Cerebellar cortex (tissue), 1 donor: ENCODE results near the gene DENND4A.

Experiments
- DNase-seq: peaks from one replicate; pipeline ENCODE4 v3.0.0-alpha.2; 2015; ENCODE audit warnings: low spot score

Gene DENND4A

DNA sequence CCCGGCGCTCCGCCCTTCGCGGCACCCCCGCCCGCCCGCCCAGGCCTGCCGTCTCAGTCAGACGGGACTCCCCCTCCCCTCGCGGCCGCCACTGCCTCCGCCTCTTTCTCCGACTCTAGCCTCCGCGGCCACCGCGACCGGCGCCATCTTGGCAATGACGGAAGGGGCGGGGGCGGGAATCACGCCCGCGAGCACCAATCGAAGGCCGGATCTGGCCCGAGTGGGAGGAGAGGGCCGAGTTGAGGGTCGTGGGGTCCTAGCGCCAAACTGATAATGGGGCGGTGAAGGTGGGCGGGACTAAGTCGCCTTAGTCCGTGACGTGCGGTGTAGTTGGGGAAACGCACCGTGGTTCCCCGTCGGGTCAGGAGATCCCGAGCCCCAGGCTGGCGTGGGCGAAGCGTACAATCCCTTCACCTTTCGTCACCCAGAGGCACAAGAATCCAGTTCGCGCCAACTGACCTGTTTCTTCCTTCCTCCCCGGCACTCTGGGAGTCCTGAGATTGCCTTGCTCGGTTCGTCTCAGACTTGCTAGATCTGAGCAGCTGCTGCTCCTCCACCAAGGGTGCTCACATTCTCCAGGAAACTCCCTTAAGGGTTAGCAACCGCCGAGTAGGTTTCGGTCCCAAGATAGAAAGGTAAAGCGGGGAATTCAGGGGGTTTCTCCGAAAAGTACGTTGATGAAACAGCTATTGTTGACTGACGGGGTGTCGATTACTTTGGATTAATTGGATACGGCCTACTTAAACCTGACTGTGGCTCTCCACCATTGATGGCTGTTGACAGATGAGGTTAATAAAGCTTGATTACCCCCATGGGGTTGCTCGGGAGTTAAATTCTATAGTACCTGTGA lies at the start of gene DENND4A:
TSS of gene DENND4A (minus strand) at position 156 of the 850 bp plus-strand sequence. CDS start 35,843 bp downstream, outside the sequence.
- peak; percentile 99 for DNase-seq

DNA sequence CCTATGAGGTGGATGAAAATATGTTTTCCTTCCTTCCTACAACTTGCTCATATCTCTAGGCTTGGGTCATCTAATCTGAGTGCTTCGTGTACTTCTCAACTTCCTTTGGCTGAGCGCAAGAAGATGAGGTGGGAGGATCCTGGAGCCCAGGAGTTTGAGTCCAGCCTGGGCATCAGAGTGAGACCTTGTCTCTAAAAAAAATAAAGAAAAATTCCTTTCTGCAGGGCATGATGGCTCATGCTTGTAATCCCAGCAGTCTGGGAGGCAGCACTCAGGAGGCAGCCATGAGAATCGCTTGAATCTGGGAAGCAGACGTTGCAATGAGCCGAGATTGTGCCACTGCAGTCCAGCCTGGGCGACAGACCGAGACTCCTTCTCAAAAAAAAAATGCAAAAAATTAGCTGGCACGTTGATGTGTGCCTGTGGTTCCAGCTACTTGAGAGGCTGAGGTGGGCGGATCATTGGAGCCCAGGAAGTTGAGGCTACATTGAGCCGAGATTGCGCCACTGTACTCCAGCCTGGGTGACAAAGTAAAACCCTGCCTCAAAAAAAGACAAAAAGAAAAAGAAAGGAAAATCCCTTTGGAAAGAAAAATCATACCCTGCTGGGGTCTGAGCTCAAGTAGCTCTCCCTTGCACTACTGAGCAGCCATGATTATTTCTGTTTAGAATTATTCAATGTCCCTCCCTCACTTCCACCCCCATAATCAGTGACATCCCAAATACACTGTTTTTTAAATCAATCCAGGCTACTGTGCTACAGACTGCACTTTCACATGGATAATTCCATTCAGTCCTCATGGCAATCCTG lies 49.2 kb upstream of the DENND4A start:
- no peak for DNase-seq

DNA sequence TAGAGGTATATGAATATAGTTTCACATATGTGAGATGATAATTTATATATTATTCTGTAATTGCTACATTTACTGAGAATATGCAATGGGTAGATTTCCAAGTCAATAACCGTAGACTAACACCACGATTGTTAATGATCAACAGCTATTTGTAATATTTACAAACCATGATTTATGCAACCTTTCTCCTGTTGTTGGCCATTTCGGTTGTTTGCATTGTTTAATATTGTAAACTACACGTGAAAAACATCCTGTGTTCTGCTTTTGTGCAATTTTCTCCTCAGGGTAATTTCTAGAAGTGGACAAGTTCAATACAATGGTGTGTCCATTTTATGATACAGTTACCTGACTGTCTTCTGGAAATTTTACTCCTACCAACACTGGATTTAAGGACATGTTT lies 47.9 kb upstream of the DENND4A start:
- DNase-seq: no peak

DNA sequence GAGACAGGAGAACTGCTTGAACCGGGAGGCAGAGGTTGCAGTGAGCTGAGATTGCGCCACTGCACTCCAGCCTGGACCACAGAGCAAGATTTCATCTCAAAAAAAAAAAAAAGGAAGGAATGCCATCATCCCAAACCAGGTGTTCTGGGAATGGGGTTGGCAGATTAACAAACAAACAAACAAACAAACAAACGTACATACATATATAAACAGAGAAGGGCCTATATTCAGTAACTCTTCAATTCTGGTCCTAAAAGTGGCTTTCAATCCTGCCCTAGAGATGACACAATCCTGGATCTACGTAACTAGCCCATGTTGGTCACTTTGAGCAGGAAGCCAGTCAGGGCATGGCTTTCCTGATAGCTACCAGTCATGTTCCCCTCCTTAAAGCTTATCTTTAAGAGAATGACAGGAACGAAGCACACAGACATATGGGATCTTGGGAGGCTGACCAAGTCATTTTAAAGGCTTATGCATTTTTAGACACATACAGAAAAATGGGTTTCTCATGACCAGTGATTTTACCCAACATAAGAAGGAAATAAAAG lies 47.3 kb upstream of the DENND4A start:
- DNase-seq: no peak

DNA sequence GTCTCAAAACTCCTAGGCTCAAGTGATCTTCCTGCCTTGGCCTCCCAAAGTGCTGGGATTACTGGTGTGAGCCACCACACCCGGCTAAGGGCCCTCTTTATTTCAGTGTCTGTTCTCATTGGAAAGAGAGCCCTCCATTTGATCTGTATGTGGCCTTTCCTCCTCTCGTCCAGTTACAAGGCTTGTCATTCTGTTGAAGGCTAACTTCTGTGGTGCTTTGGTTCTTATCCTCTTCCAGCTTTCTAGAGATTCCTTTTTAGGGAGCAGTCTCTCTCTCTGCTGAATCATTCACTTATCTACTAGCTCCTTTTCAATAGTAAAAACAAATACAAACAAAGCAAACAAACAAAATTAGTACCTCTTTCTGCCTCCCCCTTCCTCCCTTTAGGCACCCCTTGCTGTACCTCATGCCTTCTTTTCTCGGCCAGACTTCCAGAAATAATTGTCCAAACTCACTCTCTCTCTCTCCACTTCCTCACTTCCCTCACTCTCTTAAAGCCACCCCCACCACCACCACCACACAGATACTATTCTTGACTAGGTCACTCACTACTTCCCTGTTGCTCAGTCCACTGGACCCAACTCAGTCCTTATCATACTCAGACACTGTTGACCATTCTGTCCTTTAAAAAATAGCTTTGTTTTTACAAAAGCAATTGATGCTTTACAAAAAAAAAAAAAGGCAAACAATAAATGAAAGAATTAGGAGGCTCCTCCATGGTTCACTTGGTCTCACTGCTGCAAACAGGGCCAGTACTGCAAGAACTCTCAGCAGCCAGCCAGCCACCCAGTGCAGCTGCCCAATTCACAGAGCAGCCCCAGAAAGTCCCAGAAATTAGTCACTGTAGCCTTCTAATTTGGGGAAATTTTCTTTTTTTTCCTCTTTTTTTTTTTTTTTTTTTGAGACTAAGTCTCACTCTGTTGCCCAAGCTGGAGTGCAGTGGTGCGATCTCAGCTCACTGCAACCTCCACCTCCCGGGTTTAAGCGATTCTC lies 45.5 kb upstream of the DENND4A start:
- no peak for DNase-seq

DNA sequence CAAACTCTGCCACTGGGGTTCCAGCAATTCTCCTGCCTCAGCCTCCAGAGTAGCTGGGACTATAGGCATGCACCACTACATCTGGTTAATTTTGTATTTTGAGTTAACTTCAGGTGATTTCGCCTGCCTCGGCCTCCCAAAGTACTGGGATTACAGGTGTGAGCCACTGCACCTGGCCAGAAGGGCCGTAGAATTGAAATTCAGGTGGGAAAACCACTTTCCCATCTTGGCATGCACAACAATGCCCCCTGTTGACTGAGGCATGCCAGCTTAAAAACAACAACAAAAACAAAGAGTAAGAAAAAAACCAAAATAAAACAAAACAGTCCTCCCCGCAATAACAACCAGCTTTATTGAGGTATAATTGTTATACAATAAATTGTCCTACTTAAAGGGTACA lies 44.6 kb upstream of the DENND4A start:
- no peak for DNase-seq

DNA sequence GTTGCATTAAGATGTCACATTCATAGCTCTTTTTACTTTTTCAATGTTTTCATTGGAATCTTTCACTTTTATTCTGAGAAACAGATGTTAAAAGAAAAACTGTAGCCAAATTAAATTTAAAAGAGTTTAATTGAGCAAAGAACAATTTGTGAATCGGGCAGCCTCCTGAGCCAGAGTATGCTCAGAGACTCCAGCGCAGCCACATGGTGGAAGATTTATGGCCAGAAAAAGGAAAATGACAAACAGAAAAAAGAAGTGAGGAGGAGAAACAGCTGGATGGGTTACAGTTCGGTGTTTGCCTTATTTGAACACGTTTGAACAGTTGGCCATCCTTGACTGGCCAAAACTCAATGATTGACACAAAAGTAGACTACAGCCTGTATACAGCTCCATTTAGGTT lies 43.4 kb upstream of the DENND4A start:
- no peak for DNase-seq

DNA sequence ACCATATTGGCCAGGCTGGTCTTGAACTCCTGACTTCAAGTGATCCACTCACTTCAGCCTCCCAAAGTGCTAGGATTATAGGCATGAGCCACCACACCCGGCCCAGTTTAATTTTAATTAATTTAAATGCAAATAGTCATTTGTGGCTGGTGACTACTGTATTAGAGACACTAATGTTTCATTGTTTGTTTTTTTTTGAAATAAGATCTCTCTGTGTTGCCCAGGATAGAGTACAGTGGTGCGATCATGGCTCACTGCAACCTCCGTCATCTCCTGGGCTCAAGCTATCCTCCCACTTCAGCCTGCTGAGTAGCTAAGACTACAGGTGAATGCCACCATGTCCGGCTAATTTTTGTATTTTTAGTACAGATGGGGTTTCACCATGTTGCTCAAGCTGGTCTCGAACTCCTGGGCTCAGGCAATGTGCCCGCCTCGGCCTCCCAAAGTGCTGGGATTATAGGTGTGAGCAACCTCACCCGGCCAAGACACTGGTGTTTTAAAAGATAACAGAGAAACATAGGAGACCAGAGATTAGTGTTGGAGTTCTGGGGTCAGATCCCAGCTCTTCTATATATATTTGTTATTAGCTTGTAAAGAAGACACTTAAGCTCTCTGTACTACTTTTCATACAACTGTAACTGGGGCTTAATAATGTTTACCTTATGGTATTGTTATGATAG lies 42.6 kb upstream of the DENND4A start:
- no peak for DNase-seq

DNA sequence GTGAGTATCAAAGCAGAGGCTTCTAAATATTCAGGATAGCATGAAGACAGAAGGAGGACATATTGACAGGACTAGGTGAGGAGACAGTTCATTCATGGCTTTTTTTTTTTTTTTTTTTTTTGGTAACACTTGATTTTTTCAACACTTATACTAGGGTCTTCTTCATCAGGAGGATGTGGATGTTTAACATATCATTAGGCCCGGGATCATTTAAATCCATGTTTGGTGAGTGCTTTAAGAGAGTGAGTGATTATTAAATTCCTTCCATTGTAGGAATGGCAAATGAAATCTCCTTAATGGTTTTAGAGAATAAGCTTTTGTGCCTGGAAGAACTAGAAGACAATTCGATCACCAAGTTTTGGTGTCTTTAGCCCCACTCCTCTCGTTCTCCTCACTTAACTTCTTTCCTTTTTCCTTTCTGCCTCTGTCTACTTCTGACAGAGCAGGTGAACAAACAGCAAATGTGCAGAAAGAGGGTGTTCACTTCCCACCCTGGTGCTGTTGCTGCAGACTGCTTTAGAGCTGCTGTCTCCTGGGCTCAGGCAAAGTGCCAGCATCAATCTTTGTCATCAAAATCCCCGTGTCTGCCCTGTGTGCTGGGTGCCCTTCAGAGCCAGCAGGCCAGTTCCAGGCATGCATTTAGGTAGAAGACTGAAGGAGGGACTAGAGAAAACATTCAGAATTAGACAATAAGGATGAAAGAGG lies 41.6 kb upstream of the DENND4A start:
- peak; percentile 37 for DNase-seq

DNA sequence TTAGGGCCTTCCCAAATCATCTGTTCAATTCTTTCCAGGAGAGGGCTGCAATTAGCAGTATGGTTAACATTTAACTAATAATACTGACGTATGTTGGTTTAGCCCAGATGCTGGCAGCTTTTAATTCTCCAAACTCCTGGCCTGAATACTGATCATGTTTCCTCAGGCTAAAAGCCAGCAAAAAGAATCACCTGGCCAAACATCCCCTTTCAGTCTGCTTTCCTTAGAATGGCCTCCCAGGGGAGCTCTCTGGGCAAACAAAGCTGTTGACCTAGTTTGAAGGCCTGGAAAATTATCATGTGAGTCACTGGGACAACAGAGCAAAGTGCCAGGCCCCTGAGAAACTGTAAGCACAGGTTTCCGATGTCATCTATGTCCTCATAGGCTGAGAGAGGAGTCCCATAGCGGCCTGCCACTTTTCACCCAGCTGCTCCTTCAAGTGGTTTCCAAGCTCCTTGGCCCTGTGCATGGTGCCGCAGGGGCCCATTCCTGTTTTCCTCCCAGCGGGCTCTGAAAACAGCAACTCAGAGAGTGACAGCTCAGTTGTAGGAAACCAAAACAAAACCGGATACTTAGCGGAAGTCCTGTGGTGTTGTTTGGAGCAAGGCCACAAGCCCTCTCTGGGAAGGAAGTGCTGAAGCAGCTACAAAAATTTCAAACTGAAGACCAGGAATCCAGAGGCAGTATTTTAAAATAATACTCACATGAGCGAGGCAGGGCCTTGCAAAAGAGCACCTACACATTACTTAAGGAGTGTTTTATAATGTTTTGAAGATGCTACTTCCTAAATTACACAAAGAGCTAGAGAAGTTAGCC lies 40.7 kb upstream of the DENND4A start:
- peak; percentile 94 for DNase-seq

DNA sequence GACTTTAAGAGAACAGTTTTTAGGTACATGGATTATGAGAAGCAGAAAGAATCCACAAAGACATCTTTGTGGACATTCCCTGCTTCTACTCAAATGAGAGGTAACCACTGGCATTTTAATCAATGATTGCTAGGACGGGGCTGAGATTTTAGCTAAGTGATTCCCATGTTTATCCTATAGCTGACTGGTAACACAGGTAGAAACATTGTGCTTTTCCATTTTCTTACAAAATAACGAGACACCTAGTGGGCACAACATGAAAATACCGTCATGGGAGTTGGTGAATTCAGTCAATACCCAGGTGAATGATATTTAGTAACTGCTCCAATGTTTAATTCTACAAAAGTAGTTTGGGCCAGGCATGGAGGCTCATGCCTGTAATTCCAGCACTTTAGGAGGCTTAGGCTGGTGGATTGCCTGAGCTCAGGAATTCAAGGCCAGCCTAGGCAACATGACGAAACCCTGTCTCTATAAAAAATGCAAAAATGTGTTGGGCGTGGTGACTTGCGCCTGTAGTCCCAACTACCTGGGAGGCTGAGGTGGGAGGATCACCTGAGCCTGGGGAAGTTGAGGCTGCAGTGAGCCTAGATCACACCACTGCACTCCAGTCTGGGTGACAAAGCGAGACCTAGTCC lies 37.2 kb upstream of the DENND4A start:
- peak; percentile 57 for DNase-seq

DNA sequence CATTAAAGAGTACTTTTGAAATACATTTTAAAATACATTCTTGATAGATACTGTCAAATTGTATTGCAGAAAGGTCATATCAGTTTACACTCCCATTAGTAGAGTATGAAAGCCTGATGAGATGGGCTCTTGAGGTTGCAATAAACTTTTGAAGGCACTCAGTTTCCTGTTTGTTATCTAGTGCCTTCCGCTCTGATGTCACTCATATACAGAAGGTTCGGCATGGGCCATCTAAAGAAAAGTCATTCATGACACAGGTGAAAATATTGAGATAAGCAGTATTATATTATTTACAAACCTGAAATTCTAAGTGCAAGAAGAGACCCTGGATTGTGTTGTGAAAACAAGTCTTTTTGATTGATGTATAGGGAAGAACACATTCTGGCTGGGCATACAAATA lies 36.5 kb upstream of the DENND4A start:
- no peak for DNase-seq

DNA sequence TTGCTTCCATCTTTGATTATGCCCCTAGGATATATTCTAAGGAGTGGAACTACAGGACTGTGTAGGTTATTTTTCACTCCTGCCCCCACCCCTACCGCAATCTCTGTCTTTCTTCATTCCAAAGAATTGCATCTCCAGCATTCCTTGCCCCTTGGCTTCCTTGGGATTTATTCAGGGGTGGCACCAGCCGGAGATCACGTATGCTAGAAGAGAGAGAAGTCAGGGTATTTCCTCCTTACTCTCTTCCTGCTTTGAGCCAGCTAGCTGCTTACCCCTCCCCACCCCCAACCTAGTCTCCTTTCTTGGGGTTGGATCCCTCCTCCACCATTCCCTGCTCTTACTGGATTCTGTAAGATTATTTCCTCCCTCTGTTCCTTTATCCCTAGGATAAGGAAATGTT lies 35.0 kb upstream of the DENND4A start:
- DNase-seq: no peak

DNA sequence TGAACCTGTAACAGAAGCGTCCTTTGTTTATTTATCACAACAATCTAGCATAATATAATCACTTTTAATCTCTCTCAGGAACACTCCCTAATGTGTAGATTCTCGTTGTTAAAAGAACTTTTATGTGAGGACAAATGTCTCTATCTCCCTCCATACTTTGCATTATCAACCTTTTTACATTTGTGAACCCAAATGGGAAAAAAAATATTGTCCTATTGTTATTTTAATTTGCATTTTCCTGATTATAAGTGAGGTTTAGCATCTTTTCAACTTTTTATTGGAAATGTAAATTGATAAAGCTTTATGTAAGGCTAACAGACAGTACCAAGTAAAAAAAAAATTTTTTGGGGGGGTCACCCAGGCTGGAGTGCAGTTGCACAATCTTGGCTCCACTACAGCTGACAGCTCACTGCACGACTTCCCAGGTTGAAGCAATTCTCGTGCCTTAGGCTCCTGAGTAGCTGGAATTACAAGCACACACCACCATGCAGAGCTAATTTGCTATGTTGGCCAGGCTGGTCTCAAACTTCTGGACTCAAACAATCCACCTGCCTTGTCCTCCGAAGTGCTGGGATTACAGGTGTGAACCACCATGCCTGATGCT lies 33.0 kb upstream of the DENND4A start:
- no peak for DNase-seq

DNA sequence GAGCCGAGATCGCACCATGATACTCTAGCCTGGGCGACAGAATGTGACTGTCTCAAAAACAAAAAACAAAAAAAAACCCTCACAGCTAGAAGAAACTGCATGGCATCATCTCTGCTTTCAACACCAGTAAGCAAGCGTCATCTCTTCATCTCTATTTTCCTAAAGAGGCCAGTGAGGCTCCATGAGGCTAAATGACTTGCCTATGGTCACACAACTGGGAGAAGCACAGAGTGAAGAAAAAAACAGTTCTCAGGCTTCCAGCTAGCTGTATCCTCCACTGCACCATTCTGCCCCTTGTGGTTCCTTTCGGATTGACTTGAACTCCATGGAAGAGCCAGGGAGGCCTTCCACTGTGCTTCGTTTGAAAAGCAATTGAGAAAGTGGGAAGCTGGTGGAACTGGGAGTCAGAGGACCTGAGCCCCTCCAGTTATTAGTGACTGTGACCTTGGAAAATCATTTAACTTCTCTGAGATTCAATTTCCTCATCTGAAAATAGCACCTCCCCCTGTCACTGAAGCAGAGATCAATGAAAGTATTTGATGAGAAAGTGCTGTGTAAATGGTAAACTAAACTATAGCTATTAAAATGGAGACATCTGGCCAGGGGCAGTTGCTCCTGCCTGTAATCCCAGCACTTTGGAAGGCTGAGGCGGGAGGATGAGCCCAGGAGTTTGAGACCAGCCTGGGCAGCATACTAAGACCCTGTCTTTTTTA lies 32.1 kb upstream of the DENND4A start:
- DNase-seq: peak; percentile 70

DNA sequence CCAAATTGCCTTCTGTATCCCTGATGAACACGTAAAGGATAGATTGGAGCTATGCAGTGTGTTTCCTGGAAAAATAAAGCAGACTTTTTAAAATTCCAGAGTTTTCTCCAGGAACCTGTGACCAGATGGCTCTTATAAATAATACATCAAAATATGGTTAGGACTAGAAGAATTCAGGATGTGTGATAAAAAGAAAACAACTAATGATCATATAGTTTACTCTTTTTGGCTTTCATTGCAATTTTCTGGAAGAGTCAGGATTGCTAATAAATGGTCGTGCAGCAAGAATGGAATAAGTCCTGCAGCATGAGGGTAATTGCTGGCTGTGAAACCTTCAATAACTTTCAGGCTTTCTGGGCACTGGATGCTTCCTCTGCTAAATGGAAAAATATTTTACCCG lies 30.2 kb upstream of the DENND4A start:
- DNase-seq: no peak

DNA sequence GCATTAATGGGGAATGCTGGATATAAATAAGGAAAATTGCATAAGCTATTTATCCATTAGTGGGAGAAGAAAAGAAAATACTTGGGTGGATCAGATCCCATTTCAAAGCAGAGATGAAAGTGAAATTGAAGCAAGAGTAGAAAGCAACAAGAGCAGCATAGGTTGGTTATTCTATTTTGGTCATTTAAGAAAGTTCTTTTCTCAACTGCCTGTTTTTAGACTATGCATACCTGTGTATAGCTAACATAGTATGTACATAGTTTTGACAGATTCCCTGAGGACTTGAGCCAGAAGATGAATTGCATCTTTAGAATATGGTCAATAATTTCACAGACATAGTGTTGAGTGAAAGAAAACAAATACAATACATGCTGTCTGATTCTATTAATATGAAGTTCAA lies 29.0 kb upstream of the DENND4A start:
- no peak for DNase-seq

DNA sequence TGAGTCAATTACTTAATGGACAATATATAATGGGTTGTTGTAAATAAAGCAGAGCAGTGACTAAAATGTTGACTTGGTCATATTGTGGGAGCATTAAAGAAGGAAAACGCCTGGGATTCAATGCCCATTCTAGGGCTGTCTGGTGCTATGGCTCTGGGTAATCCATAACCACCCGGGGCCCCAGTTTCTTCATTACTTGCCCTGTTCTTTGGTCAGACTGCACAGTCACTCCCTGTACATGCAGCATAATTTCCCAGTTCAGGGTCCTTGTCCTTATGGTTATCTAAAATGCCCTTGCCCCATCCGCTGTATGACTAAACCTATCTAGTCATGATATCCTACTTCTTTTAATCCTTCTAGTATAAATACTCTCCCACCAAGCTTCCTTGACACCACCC lies 27.5 kb upstream of the DENND4A start:
- no peak for DNase-seq
